ENCODE data around the gene QRFP. TPM values are rescaled to one million over a fixed set of nuclear protein-coding genes. Genes with fewer than 3 reads are reported as not detected.
"Not testable (repeated sequence)": the region's sequence is repeated elsewhere in the genome, so short reads cannot be mapped to it uniquely, and the experiment has no call there.

The QRFP gene
- total RNA-seq, 1 experiment from 2014 or later, result not detected

DNA sequence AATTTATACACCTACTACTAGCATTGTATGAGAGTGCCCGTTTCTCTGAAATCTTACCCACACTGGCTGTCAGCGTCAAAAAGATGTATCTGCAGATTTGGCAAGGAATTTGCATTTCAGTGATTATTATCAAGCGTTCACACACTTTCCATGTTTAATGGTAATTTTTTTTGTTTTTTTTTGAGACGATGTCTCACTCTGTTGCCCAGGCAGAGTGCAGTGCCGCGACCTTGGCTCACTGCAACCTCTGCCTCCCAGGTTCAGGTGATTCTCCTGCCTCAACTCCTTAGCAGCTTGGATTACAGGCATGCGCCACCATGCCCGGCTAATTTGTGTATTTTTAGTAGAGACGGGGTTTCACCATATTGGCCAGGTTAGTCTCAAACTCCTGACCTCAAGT, 47.3 kb downstream of the QRFP start:
- DNase-seq (ENCODE audit: low spot score), result no peak

DNA sequence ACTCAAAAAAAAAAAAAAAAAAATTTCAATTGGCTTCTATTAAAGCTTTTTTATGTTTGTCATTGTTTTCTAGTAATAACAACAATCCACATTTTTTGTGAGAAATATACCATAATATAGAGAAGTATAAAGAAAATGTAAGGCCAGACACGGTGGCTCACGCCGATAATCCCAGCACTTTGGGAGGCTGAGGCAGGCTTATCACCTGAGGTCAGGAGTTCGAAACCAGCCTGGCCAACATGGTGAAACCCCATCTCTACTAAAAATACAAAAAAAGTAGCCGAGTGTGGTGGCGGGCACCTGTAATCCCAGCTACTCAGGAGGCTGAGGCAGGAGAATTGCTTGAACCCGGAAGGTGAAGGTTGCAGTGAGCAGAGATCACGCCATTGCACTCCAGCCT, 48.1 kb downstream of the QRFP start:
- not testable (repeated sequence) for DNase-seq (ENCODE audit: low spot score)

DNA sequence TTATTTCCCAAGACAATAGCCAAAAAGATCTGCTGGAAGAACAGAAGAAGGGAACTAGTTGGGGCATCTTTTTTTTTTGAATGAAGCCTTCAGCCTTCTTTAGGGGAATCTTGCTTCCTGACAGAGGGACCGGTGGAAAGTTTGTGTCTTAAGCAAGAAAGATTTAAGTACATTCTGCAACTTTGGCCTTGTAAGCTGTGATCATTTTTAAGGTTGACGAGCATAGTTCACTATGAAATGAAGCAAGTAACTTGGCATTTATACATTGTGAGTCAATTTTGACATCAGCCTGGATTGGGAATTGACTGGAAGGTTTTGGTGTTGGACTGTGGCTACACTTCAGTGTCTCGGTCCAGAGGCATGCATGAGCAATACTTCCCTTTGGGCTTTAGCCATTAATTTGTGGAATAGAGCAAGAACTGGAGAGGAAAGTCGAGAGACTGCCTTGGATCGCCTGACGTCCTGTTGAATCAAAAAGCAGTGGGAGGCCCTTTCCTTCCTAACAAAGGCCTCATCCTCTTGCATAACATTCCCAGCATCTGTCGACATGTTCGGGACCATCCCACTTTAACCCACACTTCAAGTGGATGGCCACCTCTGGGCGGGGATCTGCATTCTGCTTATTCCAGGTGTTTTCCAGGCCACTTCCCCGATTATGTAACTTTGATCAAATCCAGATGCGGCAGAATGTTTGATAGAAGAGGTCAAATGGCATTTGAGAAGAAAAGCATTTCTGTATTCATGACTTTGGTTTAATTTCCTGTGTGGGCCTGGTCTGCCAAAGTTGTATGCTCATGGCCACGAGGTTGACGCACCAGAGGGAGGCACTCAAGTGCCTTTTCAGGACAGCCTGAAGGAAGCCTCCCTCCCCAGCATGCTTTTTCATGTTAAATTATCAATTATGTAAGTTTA, 49.0 kb downstream of the QRFP start:
- DNase-seq (ENCODE audit: low spot score), result peak; percentile 79

DNA sequence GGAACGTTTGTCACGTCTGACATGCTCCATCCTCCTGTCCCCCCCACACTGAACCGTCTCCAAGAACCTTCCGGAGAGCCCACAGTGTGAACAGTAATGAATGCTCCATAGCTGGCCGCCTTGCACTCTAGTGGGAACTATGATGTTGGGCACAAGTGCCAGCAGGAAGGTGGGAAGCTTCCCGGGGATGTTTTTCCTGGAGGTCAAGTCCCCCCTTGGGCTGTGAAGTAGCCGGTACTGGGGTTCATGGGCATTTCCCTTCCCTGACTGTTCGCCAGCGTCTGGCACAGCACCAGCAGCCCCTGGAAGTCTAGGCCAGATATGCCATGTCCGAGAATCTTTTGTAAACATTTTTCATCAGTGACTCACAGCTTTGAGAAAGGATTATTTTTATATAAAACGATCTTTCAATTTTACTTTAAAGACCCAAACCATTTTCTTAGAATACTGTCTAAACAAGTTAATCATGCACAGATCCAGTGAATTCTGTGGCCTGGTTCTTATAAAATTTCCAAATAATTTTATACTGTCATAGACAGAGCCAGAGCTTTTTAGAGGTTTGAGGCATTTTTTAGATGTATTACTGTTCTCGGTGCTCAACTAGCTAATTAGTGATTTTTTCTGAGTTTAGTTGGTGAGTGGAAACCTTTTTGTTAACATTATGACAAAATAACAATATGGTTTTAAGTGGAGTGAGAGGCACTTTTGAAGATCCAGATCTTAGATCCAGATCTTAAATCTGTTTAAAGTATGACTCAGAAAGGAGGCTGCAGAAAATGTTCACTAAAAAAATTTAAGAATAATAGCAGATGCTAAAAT, 49.9 kb downstream of the QRFP start:
- peak; percentile 69 for DNase-seq (ENCODE audit: low spot score)

DNA sequence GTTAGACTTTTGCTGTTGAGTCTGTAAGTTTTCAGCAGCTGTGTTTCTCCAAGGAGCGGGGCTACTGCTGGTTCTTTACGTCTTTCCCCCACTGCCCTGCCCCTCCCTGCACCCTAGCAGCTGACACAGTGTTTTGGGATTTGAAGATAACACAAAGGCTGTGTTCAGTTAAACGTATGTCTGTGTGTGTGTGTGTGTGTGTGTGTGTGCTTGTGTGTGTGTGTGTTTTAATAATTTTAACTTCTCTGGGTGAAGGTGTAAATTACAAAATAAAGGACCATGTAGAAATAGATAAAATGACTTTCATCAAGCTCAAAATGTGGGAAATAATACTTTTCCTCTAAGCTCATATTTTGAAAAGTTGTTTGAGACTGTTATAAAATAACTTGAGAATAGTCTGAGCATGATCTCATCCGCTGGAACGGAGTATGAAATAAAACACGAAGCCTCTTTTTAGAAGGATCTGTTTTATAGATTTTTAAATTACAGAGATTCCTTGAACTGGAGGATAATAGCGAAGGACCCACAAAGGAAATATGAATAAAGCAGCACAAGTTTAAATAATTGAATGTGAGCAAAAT, 50.6 kb downstream of the QRFP start:
- peak; percentile 22 for DNase-seq (ENCODE audit: low spot score)

DNA sequence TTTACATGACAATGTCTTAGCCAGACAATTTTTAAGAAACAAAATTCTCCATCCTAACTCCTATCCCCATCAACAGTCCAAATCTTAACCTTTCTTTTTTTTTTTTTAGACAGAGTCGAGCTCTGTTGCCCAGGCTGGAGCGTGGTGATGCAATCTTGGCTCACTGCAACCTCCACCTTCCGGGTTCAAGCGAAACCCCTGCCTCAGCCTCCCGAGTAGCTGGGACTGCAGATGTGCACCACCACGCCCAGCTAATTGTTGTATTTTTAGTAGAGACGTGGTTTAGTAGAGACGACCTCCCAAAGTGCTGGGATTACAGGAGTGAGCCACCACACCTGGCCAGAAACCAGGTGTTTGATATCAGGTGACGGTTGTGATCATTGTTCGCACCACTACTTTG, 51.4 kb downstream of the QRFP start:
- no peak for DNase-seq (ENCODE audit: low spot score)

DNA sequence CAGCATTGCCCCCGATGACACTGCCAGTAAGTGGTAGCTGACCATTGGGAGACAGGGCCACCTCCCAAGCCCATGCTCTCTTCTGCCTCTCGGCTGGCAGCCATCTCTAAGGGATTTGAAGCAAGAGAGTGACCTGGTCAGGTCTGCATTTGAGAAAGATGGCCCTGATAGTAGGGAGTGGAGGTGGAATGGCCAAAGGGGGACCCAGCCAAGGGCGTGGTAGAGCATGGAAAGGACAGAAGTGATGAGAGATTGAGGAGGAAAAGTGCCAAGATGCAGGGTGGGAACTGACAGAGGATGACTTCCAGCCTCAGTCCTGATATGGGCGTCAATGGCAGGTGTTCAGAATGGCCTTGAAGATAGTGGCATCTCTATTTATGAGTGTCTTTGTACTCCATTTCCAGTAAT, 52.6 kb downstream of the QRFP start:
- no peak for DNase-seq (ENCODE audit: low spot score)

DNA sequence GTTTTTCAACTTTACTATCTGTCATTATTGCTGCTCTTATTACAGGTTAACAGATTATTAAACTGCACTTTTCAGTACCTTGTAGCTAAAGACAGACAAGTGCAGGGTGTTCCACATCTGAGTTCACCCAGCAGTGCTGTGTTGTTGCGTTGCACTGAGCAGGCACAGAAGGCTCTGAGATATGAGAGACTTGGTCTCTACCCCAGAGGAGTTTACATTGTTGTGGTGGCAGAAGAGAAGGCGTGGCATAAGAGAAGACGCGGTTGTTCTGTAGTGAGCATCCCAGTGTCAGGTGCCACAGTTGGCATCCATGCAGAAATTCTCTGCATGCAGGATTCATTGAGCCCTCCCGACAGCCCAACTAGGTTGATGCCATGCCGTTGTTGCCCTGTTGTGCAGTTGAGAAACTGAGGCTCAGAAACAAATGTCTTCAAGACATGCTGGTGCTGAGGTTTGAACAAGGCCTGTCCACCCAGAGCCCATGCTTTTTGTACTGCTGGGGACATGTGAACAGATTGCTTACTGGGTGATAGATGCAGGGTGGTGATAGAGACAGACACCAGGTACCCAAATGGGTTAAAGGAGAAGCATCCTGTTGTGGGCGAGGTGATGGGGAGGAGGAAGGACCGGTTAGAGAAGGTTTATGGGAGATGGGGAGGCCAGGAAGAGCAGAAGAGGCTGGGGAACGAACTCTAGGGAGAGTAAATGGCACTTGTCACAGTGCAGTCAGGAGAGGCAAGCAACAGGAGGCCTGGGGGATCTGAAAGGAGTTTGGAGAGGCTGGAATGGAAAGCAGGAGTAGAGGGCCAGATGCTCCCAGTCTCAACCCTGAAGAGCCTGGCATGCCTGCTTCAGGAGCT, 53.3 kb downstream of the QRFP start:
- DNase-seq (ENCODE audit: low spot score), result no peak

Other genes starting within 250 kb of the QRFP start
- gene PRDM12, start 232.2 kb downstream of the QRFP start, total RNA-seq (2014; rRNA removed; shearing (Covaris generic)), result not detected in 2 replicates
- gene EXOSC2, start 203.0 kb downstream of the QRFP start, total RNA-seq (2014; rRNA removed; shearing (Covaris generic)), result 34.9 and 43.2 TPM in 2 replicates
- 6.8 and 13.1 TPM in 2 replicates for gene ABL1, start 61.6 kb downstream of the QRFP start, total RNA-seq (2014; rRNA removed; shearing (Covaris generic))
- 1.6 and 2.6 TPM in 2 replicates for gene FIBCD1, start 42.4 kb upstream of the QRFP start, total RNA-seq (2014; rRNA removed; shearing (Covaris generic))
- gene LAMC3, start 112.4 kb upstream of the QRFP start, total RNA-seq (2014; rRNA removed; shearing (Covaris generic)), result 1.0 and 1.4 TPM in 2 replicates
- 1.4 and 5.2 TPM in 2 replicates for gene AIF1L, start 199.7 kb upstream of the QRFP start, total RNA-seq (2014; rRNA removed; shearing (Covaris generic))
- 6.1 and 16.2 TPM in 2 replicates for gene NUP214, start 228.8 kb upstream of the QRFP start, total RNA-seq (2014; rRNA removed; shearing (Covaris generic))